ENCODE measurements around the gene PYGO2. TPM values are rescaled to one million over a fixed set of nuclear protein-coding genes. Genes with fewer than 3 reads are reported as not detected.

The PYGO2 gene
- total and polyA plus RNA-seq, 8 donors = 26.6 to 42.9 (median 37.3) TPM

DNA sequence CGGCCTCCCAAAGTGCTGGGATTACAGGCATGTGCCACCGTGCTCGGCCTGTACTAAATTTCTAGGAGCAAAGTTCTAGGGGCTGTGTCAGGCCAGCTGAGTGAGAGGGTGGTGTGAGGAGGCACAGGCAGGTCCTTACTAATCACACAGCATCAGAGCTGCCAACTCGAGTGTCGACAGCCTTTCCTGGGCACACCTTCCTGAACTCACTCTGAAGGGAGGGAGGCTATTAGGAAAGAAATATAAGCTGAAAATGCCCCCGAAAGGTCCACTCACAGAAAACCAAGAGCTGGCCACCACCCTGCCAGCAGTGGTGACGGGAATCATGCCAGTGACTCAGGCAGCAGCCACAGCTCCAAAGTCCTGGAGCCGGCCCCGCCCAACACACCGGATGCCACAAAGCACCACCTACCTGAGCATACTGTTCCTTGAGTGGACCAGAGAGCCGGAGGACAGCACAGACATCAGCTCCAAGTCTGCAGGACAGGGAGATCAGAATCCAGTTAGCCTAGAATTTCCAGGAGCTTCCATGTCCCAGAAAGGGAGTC lies 29.6 kb downstream of the PYGO2 start:
- intact Hi-C loops (cut with DNase I) = no loop called here
- Histone ChIP-seq H3K4me3 (no peak overlapping the region), H3K27me3 (no peaks in the 10 kb centered on the region), H3K36me3 (peaks cover 0 to 38% of the 10 kb centered on the region in 2 donors), H3K9me3 (no peaks in the 10 kb centered on the region), H3K27ac (peak overlapping the region; percentile 33 to 41), H3K4me1 (peaks cover 8 to 19% of the 10 kb centered on the region in 2 donors)
- DNase-seq = peak in 2 of 4 donors; percentile 81 to 89
- TF ChIP-seq, protein P1, sequence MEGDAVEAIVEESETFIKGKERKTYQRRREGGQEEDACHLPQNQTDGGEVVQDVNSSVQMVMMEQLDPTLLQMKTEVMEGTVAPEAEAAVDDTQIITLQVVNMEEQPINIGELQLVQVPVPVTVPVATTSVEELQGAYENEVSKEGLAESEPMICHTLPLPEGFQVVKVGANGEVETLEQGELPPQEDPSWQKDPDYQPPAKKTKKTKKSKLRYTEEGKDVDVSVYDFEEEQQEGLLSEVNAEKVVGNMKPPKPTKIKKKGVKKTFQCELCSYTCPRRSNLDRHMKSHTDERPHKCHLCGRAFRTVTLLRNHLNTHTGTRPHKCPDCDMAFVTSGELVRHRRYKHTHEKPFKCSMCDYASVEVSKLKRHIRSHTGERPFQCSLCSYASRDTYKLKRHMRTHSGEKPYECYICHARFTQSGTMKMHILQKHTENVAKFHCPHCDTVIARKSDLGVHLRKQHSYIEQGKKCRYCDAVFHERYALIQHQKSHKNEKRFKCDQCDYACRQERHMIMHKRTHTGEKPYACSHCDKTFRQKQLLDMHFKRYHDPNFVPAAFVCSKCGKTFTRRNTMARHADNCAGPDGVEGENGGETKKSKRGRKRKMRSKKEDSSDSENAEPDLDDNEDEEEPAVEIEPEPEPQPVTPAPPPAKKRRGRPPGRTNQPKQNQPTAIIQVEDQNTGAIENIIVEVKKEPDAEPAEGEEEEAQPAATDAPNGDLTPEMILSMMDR (IDR thresholded peaks at IDR 0.05) = no peak
- ATAC-seq = peak; percentile 38

DNA sequence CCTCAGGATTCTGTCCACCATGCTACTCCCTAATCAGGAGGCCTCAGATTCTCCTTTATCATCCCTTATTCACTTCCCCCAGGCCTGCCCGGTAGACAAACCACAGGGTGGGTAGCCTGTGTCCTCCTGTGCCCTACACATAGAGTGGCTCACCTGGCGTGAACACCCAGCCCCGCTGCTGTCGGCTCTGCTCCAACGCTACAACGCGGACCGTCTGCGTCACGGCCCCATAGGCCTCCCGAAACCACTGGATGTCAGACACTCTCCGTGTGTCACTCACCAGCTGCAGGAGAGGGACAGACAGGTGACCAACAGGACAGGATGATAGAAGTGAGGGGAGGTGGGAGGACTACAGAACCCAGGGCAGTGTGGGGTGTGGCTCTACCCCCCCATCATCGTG lies 35.4 kb downstream of the PYGO2 start:
- Histone ChIP-seq H3K27ac (no peak overlapping the region), H3K27me3 (no peaks in the 10 kb centered on the region), H3K9me3 (no peaks in the 10 kb centered on the region), H3K36me3 (peaks cover 0 to 87% of the 10 kb centered on the region in 2 donors), H3K4me1 (no peaks in the 10 kb centered on the region), H3K4me3 (no peak overlapping the region)
- TF ChIP-seq, protein P1 (IDR thresholded peaks at IDR 0.05) = no peak
- DNase-seq = no peak
- no peak for ATAC-seq
- intact Hi-C loops (cut with DNase I) = no loop called here

DNA sequence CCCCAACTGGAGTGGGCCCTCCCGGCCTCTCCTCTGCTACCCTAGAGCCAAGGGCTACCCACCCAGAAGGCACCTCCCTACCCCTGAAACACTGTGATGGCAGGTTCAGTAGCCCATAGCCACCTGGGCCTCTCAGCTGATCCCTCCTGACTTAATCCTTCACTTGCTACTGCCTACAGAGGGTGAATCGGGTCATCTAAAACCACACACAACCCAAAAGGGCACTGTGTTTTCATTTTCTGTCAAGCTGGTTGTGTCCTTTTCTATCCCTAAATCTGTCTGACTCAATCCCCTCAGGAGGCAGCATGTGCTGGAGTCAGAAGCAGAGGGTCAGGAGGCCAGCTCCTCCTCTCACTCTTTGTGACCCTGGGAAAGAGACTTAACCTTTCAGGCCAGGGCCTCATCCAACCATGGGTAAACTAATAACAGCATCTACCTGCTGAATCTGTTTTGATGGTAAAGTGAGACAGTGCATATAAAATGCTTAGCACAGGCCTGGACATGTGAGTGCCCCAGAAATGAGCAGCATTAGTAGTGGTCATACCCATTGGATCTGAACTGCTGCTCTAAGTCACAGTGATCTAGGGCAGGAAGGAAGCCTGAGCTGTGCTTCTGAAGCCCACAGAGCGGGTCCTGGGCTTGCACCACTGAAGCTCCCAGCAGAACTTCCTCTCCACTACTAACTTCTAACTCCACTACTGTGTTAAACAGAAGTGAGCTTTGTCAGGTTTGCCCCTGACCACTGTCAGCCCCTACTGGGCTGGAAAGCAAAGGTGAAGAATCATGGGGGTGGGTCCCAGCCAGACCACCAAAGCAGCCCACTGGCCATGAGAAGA lies 36.0 kb downstream of the PYGO2 start:
- ATAC-seq (no peak), DNase-seq (no peak)
- Histone ChIP-seq H3K27ac (no peak overlapping the region), H3K4me3 (no peak overlapping the region), H3K36me3 (peaks cover 0 to 82% of the 10 kb centered on the region in 2 donors), H3K27me3 (no peaks in the 10 kb centered on the region), H3K4me1 (no peaks in the 10 kb centered on the region), H3K9me3 (no peaks in the 10 kb centered on the region)
- intact Hi-C loops (cut with DNase I) = no loop called here
- TF ChIP-seq, protein P1 (IDR thresholded peaks at IDR 0.05) = no peak

DNA sequence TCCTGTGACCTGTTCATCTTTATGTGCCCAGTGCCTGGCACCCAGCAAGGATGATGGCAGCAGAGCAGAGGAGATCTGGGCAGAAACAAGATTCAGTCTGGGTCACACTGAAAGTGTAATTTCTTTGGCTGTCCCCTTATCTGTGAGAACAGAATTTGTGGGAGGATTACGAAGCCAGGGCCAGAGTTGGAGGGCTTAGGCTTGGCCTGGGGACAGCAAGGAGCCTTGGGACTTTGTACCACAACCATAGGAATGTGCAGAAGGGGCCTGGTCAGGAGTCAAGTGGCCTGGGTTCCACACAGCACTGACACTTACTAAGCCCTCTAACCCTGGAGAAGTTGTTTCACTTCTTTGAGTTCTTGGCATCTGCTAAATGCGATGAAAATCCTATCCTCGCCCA lies 37.9 kb downstream of the PYGO2 start:
- Histone ChIP-seq H3K4me3 (no peak overlapping the region), H3K36me3 (peaks cover 0 to 66% of the 10 kb centered on the region in 2 donors), H3K27me3 (no peaks in the 10 kb centered on the region), H3K4me1 (no peaks in the 10 kb centered on the region), H3K9me3 (no peaks in the 10 kb centered on the region), H3K27ac (no peak overlapping the region)
- ATAC-seq (no peak), DNase-seq (no peak)
- intact Hi-C loops (cut with DNase I) = no loop called here
- TF ChIP-seq, protein P1 (IDR thresholded peaks at IDR 0.05) = no peak

DNA sequence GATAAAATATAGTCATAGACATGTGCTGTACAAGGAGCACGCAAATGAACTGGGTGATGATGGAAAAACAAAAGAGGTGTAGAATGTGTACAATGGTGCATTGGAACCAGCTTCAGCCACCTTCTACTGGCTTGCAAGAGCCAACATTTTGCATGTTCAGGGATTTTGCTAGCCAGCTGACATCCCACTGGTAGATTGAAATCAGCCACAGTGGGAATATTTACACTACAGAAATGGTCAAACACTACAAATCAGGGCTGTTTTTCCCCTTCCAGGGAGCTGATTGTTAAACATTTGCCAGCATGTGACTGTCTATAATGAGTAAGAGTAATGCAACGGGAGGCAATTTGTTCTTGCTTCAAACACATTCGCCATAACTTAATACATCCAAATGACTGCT lies 48.3 kb downstream of the PYGO2 start:
- H3K9me3 ChIP-seq = peaks cover 0 to 2% of the 10 kb centered on the region in 2 donors
- H3K27me3 ChIP-seq = no peaks in the 10 kb centered on the region
- H3K27ac ChIP-seq = no peak overlapping the region
- TF ChIP-seq, protein P1 (IDR thresholded peaks at IDR 0.05) = no peak
- ATAC-seq = no peak
- DNase-seq = no peak
- intact Hi-C loops (cut with DNase I) = no loop called here
- no peaks in the 10 kb centered on the region for H3K4me1 ChIP-seq
- no peak overlapping the region for H3K4me3 ChIP-seq
- no peaks in the 10 kb centered on the region for H3K36me3 ChIP-seq

Measured in left lung (tissue), 10 donors.